Embryonic facial prominence (tissue), 1 donor: ENCODE results near the gene DEDD.

ENCODE experiments used
- DNase-seq: peaks from one replicate; pipeline ENCODE4 v3.0.0-alpha.2; 2016; ENCODE audit errors: extremely low spot score

DEDD gene

GRCh38 chr1:161092621-161093028 is 39.8 kb downstream of the DEDD start:
- DNase-seq, result no peak

GRCh38 chr1:161091796-161092507 is 40.5 kb downstream of the DEDD start:
- no peak for DNase-seq

- DNase-seq, result no peak
These were observed 41.4 kb downstream of the DEDD start for GRCh38 chr1:161091093-161091492.

- DNase-seq, result no peak
These were observed 41.9 kb downstream of the DEDD start for GRCh38 chr1:161090617-161091016.

GRCh38 chr1:161089938-161090337 is 42.5 kb downstream of the DEDD start:
- DNase-seq, result no peak

- no peak for DNase-seq
These were observed 43.1 kb downstream of the DEDD start, which contains the start of gene NECTIN4 for GRCh38 chr1:161089251-161089924. Gene NECTIN4, minus strand, starts transcription at chr1:161089558. Its CDS starts 262 bp downstream, at chr1:161089296.

GRCh38 chr1:161088587-161089110 is 43.8 kb downstream of the DEDD start:
- DNase-seq, result no peak

GRCh38 chr1:161086457-161086856 is 46.0 kb downstream of the DEDD start:
- no peak for DNase-seq

- DNase-seq, result no peak
These were observed 47.3 kb downstream of the DEDD start for GRCh38 chr1:161085165-161085564.

- DNase-seq, result no peak
These were observed 47.9 kb downstream of the DEDD start for GRCh38 chr1:161084597-161084988.

GRCh38 chr1:161083748-161084596 is 48.5 kb downstream of the DEDD start:
- DNase-seq, result no peak

GRCh38 chr1:161082996-161083747 is 49.3 kb downstream of the DEDD start:
- no peak for DNase-seq

GRCh38 chr1:161082483-161082882 is 50.0 kb downstream of the DEDD start:
- no peak for DNase-seq

GRCh38 chr1:161081519-161081918 is 50.9 kb downstream of the DEDD start:
- DNase-seq, result no peak

GRCh38 chr1:161080441-161081405 is 51.7 kb downstream of the DEDD start:
- DNase-seq, result no peak

- DNase-seq, result no peak
These were observed 52.9 kb downstream of the DEDD start for GRCh38 chr1:161079436-161080110.

- no peak for DNase-seq
These were observed 55.0 kb downstream of the DEDD start for GRCh38 chr1:161077426-161077825.

- no peak for DNase-seq
These were observed 56.1 kb downstream of the DEDD start for GRCh38 chr1:161076410-161076809.

- no peak for DNase-seq
These were observed 57.6 kb downstream of the DEDD start for GRCh38 chr1:161074676-161075368.
